ENCODE measurements around the gene TM2D1. TPM values are rescaled to one million over a fixed set of nuclear protein-coding genes. Genes with fewer than 3 reads are reported as not detected.

TM2D1 gene
- total RNA-seq, 1 experiment from 2014 or later: 22.7 TPM

GRCh38 chr1:61639608-61640336 lies 85.2 kb downstream of the TM2D1 start:
- BruUV-seq (replicated peaks): no TSS peak
- Histone ChIP-seq H4K20me1 (ENCODE audit: insufficient read depth) (no peaks in the 10 kb centered on the region), H3K4me2 (ENCODE audit: low read length) (no peak overlapping the region), H3K9me3 (ENCODE audit: control insufficient read depth in 1 of 2, insufficient read depth in 1 of 2, low read depth in 1 of 2, low read length in 2 of 2) (no peaks in the 10 kb centered on the region), H3K27ac (ENCODE audit: low read depth, low read length) (no peak overlapping the region), H3K27me3 (ENCODE audit: insufficient read depth, low read length) (no peaks in the 10 kb centered on the region), H3K36me3 (ENCODE audit: control insufficient read depth in 1 of 2, insufficient read depth in 2 of 2, low read length in 2 of 2) (no peaks in the 10 kb centered on the region), H3K9me2 (ENCODE audit: insufficient read depth) (no peaks in the 10 kb centered on the region), H2AFZ (ENCODE audit: low read depth, low read length, poor library complexity, severe bottlenecking) (no peak overlapping the region), H3K9ac (ENCODE audit: low read length) (no peak overlapping the region), H3K4me1 (ENCODE audit: control insufficient read depth in 1 of 2, insufficient read depth in 2 of 2, low read length in 2 of 2) (peaks cover 2 to 11% of the 10 kb centered on the region in 2 experiments; a peak in 3 of 4 replicates), H3K79me2 (ENCODE audit: insufficient read depth, low read length) (no peaks in the 10 kb centered on the region), H3K4me3 (replicated peaks in 1 of 2; ENCODE audit: low read depth in 1 of 2, low read length in 2 of 2) (no peak overlapping the region)
- intact Hi-C loops (cut with micrococcal nuclease): loop anchor here (10.0 kb wide), 2 partner anchors 665 to 1665 kb away; no protein-coding TSS in a partner anchor
- ChIA-PET RAD21 (ENCODE audit: low non-redundant PET in 1 of 2, low total read pairs in 2 of 2, uncharacterized antibody in 2 of 2, unreplicated experiment in 2 of 2) (no interaction called here), CTCF (no interaction called here), POLR2A (no interaction called here)
- DNase-seq (ENCODE audit: low read depth, low spot score) (no peak), ATAC-seq (no peak)
- TF ChIP-seq SP1 (IDR thresholded peaks at IDR 0.05; ENCODE audit: low read depth) (no peak), ATF3 (IDR thresholded peaks at IDR 0.05) (no peak), POLR2A (IDR thresholded peaks at IDR 0.05; ENCODE audit: borderline replicate concordance, extremely low read depth, insufficient read depth, insufficient read length) (no peak), ZFX (IDR thresholded peaks at IDR 0.05) (no peak), CEBPB (IDR thresholded peaks at IDR 0.05; ENCODE audit: low read depth) (no peak), TCF7L2 (IDR thresholded peaks at IDR 0.05; ENCODE audit: borderline replicate concordance, extremely low read depth, insufficient read depth, insufficient read length) (no peak), CBX3 (IDR thresholded peaks at IDR 0.05; ENCODE audit: low read depth) (no peak), ZNF274 (IDR thresholded peaks at IDR 0.05; ENCODE audit: low read depth, low read length) (no peak)

GRCh38 chr1:61638911-61639605 lies 85.9 kb downstream of the TM2D1 start:
- CTCF ChIA-PET: no interaction called here
- Histone ChIP-seq H3K9me3 (ENCODE audit: control insufficient read depth in 1 of 2, insufficient read depth in 1 of 2, low read depth in 1 of 2, low read length in 2 of 2) (no peaks in the 10 kb centered on the region), H4K20me1 (ENCODE audit: insufficient read depth) (no peaks in the 10 kb centered on the region), H2AFZ (ENCODE audit: low read depth, low read length, poor library complexity, severe bottlenecking) (no peak overlapping the region), H3K4me1 (ENCODE audit: control insufficient read depth in 1 of 2, insufficient read depth in 2 of 2, low read length in 2 of 2) (peaks cover 2 to 11% of the 10 kb centered on the region in 2 experiments; a peak in 3 of 4 replicates), H3K27me3 (ENCODE audit: insufficient read depth, low read length) (no peaks in the 10 kb centered on the region), H3K4me2 (ENCODE audit: low read length) (no peak overlapping the region), H3K9me2 (ENCODE audit: insufficient read depth) (no peaks in the 10 kb centered on the region), H3K9ac (ENCODE audit: low read length) (no peak overlapping the region), H3K27ac (ENCODE audit: low read depth, low read length) (no peak overlapping the region), H3K79me2 (ENCODE audit: insufficient read depth, low read length) (no peaks in the 10 kb centered on the region), H3K4me3 (replicated peaks in 1 of 2; ENCODE audit: low read depth in 1 of 2, low read length in 2 of 2) (no peak overlapping the region), H3K36me3 (ENCODE audit: control insufficient read depth in 1 of 2, insufficient read depth in 2 of 2, low read length in 2 of 2) (no peaks in the 10 kb centered on the region)
- BruUV-seq (replicated peaks): no TSS peak
- RAD21 ChIA-PET (ENCODE audit: low non-redundant PET in 1 of 2, low total read pairs in 2 of 2, uncharacterized antibody in 2 of 2, unreplicated experiment in 2 of 2): no interaction called here
- intact Hi-C loops (cut with micrococcal nuclease): no loop called here
- ATAC-seq (no peak), DNase-seq (ENCODE audit: low read depth, low spot score) (no peak)
- TF ChIP-seq SIN3A (IDR thresholded peaks at IDR 0.05; ENCODE audit: low read depth) (no peak), RAD21 (IDR thresholded peaks at IDR 0.05; ENCODE audit: low read depth) (no peak), CEBPB (IDR thresholded peaks at IDR 0.05; ENCODE audit: low read depth) (no peak), REST (IDR thresholded peaks at IDR 0.05; ENCODE audit: low read depth) (no peak), EGR1 (IDR thresholded peaks at IDR 0.05; ENCODE audit: low read depth) (no peak), POLR2AphosphoS5 (IDR thresholded peaks at IDR 0.05; ENCODE audit: low read depth, low read length) (no peak)
- POLR2A ChIA-PET: no interaction called here

Data from HCT116 (cell line).